GM12873 (cell line): ENCODE measurements around the gene TLL2.

ENCODE experiments used
- CTCF ChIP-seq: IDR thresholded peaks from 2 replicates; pipeline ENCODE4 v1.5.1; 2012; ENCODE audit warnings: low read depth, mild to moderate bottlenecking, moderate library complexity, low read length, control low read depth; ENCODE audit not compliant: insufficient read depth; ENCODE audit errors: missing control alignments

TLL2 gene

GRCh38 chr10:96505150-96506136, 8.3 kb downstream of the TLL2 start:
- TF ChIP-seq CTCF = no peak

- no peak for TF ChIP-seq CTCF
These were observed 11.0 kb downstream of the TLL2 start for GRCh38 chr10:96502561-96503282.

- TF ChIP-seq CTCF = no peak
These were observed 11.7 kb downstream of the TLL2 start for GRCh38 chr10:96501985-96502384.

GRCh38 chr10:96500519-96500918, 13.2 kb downstream of the TLL2 start:
- no peak for TF ChIP-seq CTCF

GRCh38 chr10:96500050-96500449, 13.7 kb downstream of the TLL2 start:
- TF ChIP-seq CTCF = no peak

GRCh38 chr10:96497391-96497790, 16.3 kb downstream of the TLL2 start:
- no peak for TF ChIP-seq CTCF

- no peak for TF ChIP-seq CTCF
These were observed 17.3 kb downstream of the TLL2 start for GRCh38 chr10:96496281-96496925.
